Keratinocyte (primary cell): Measurements from ENCODE around the gene NEAT1.

Experiments used
- CTCF ChIP-seq, 3 experiments: IDR thresholded peaks in 1 of 3; conservative IDR thresholded peaks in 1 of 3; optimal IDR thresholded peaks in 1 of 3; 2 replicates in 2 of 3; 3 replicates in 1 of 3; pipeline versions ENCODE3 to v1.5.1; 2011; ENCODE audit warnings: low read length in 3 of 3, mild to moderate bottlenecking in 3 of 3, moderate library complexity in 2 of 3, control low read depth in 1 of 3, inconsistent platforms in 1 of 3; ENCODE audit not compliant: insufficient read depth in 2 of 3; ENCODE audit errors: extremely low read depth in 1 of 3
- EZH2 ChIP-seq: IDR thresholded peaks from one replicate; pipeline ENCODE4 v1.6.1; 2012; ENCODE audit warnings: inconsistent platforms, mild to moderate bottlenecking, low read length, moderate library complexity

DNA sequence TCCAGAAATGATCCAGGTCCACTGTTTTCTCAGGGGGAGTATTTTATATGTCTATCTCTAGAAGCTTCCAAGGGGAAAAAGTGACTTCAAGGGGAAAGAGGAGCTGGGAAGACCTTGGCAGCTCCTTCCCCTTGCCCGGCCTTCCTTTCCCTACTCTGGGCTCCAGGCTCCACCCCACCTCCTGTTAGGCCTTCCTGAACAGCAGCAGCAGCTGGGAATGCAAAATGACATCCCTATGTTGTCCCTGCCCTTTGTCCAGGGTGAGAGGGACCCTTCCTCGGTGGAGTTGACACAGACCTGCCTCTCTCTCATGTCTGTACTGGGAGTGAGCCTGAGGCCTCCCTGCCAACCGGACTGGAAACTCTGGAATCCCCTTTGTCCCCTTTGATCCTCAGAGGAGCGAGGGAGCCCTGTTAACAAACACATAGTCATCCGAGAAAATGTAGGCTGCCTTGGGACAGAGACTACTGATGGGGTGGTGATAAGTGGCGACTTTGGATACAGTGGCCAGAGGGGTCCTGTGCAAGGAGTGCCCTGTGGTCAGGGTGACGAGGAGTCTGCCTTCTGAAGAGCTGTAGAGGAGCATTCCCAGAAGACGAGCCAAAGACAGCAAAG, 67.2 kb downstream of the NEAT1 start:
- TF ChIP-seq CTCF (optimal IDR thresholded peaks at IDR 0.05 in 1 of 3, IDR thresholded peaks at IDR 0.05 in 1 of 3, conservative IDR thresholded peaks at IDR 0.05 in 1 of 3; ENCODE audit: extremely low read depth in 1 of 3, insufficient read depth in 2 of 3, low read length in 3 of 3) (no peak), EZH2 (no peak)
